B cell (primary cell): ENCODE data around the gene GRM4.

Experiments
- CTCF ChIP-seq: fragments of 200-600 bp; IDR thresholded peaks from one replicate; pipeline ENCODE4 v1.8.0; 2022; ENCODE audit warnings: antibody characterized with exemption, mild to moderate bottlenecking
- EZH2 ChIP-seq: IDR thresholded peaks from 2 replicates; pipeline ENCODE4 v1.6.1; 2012; ENCODE audit warnings: borderline replicate concordance, low read depth, mild to moderate bottlenecking, moderate library complexity, low read length; ENCODE audit not compliant: insufficient read depth, poor library complexity, severe bottlenecking

- TF ChIP-seq CTCF: no peak
- no peak for TF ChIP-seq EZH2
These were observed 134.6 kb downstream of the GRM4 start for GRCh38 chr6:34011264-34011663.
